ENCODE measurements around the gene IGFBP2.

DNA sequence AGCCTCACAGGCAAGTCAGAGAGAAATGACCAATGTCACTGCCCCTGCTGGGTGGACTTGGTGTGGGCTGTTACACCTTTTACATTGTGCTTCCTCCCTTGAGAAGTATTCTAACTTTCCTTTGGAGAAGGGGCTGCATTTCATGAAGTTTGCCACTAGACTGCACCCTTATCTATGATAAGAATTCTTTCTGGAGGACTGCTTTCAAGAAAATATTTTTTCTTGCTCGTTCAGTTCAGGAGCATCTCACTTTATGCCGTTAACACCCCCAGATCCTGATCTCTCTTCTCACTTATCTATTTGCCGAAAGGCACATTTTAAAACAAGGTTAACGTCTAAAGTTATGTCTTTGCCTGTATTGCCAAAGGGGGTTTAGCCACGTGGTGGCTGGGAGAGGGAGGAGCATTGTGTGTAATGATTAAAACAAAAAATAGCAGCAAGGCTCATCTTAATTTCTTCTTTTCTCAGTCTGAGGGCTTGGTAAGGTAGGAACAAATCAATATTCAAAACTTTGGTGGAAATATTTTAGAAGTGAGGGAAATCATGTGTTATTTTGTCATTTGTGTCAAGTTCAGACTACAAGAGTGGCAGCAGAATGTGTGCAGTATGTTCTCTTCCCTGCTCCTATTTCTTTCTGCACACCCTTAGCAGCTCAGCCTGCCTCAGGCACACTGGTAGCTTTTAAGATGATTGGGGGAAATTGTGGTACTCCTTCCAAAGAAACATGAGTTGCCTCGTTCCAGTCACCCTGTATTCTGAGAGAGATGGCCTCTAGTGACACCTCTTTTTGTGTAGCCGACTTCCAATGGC is 63.7 kb downstream of the IGFBP2 start:
- TF ChIP-seq, protein P1, sequence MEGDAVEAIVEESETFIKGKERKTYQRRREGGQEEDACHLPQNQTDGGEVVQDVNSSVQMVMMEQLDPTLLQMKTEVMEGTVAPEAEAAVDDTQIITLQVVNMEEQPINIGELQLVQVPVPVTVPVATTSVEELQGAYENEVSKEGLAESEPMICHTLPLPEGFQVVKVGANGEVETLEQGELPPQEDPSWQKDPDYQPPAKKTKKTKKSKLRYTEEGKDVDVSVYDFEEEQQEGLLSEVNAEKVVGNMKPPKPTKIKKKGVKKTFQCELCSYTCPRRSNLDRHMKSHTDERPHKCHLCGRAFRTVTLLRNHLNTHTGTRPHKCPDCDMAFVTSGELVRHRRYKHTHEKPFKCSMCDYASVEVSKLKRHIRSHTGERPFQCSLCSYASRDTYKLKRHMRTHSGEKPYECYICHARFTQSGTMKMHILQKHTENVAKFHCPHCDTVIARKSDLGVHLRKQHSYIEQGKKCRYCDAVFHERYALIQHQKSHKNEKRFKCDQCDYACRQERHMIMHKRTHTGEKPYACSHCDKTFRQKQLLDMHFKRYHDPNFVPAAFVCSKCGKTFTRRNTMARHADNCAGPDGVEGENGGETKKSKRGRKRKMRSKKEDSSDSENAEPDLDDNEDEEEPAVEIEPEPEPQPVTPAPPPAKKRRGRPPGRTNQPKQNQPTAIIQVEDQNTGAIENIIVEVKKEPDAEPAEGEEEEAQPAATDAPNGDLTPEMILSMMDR (IDR thresholded peaks at IDR 0.05), result peak; percentile 38 to 58 (median 43)
- TF ChIP-seq POLR2AphosphoS5 (IDR thresholded peaks at IDR 0.05), result no peak
- TF ChIP-seq POLR2A (IDR thresholded peaks at IDR 0.05), result no peak
